ENCODE measurements around the gene DLGAP5. TPM values are rescaled to one million over a fixed set of nuclear protein-coding genes. Genes with fewer than 3 reads are reported as not detected.

DLGAP5 gene
- total and polyA plus RNA-seq, 2 of the 4 experiments (the other 2 are of a cell fraction): 14.9 to 19.0 TPM

- no peak for TF ChIP-seq RFX5 (IDR thresholded peaks at IDR 0.05; ENCODE audit: low read depth, low read length)
- TF ChIP-seq RAD21 (IDR thresholded peaks at IDR 0.05; ENCODE audit: low read length): no peak
- Histone ChIP-seq H3K27me3 (ENCODE audit: control insufficient read depth, insufficient read depth, low read length) (no peaks in the 10 kb centered on the region), H2BK5ac (ENCODE audit: low read depth, low read length, poor library complexity, severe bottlenecking) (no peak overlapping the region), H2AFZ (replicated peaks; ENCODE audit: low read length, poor library complexity) (no peak overlapping the region), H3K27ac (ENCODE audit: insufficient read depth, low read length) (no peak overlapping the region), H4K91ac (ENCODE audit: insufficient read depth, low read depth, low read length) (no peak overlapping the region), H3K9me1 (ENCODE audit: insufficient read depth, low read length) (no peaks in the 10 kb centered on the region), H3K4me3 (ENCODE audit: insufficient read depth, low read depth, low read length) (no peak overlapping the region), H3K23ac (ENCODE audit: low read depth, low read length) (no peak overlapping the region), H2BK120ac (ENCODE audit: low read depth, low read length) (no peak overlapping the region), H2AK9ac (replicated peaks; ENCODE audit: low read depth, low read length, poor library complexity) (no peak overlapping the region), H2AK5ac (ENCODE audit: low read depth, low read length) (no peak overlapping the region), H2BK15ac (ENCODE audit: low read depth, low read length) (no peak overlapping the region), H3K9ac (ENCODE audit: low read depth, low read length) (no peak overlapping the region), H3K4me1 (ENCODE audit: control insufficient read depth, insufficient read depth, low read length) (no peaks in the 10 kb centered on the region), H4K8ac (ENCODE audit: low read depth in 2 of 2, low read length in 2 of 2) (no peak overlapping the region), H3K9me3 (ENCODE audit: control insufficient read depth, insufficient read depth, low read length) (no peaks in the 10 kb centered on the region), H3K36me3 (ENCODE audit: control insufficient read depth, insufficient read depth, low read length) (no peaks in the 10 kb centered on the region), H3K18ac (ENCODE audit: low read depth, low read length) (no peak overlapping the region), H4K20me1 (ENCODE audit: insufficient read depth, low read length) (no peaks in the 10 kb centered on the region), H3K4ac (ENCODE audit: low read depth, low read length) (no peak overlapping the region), H2BK20ac (ENCODE audit: low read depth, low read length) (no peak overlapping the region), H3K14ac (replicated peaks; ENCODE audit: low read depth, low read length) (no peak overlapping the region), H3K56ac (ENCODE audit: extremely low read depth, insufficient read depth, low read length) (no peak overlapping the region), H3K4me2 (ENCODE audit: low read depth, low read length) (no peak overlapping the region), H4K5ac (ENCODE audit: low read depth, low read length) (no peak overlapping the region), H3K79me1 (ENCODE audit: low read depth in 1 of 2, low read length in 2 of 2) (no peaks in the 10 kb centered on the region)
- dilution Hi-C loops (cut with HindIII; ENCODE audit: low sequenced_read_pairs, unreplicated experiment) (no loop called here), intact Hi-C loops (cut with micrococcal nuclease) (loop anchor here (1.0 to 5.0 kb wide), 2 partner anchors 140 to 218 kb away; no protein-coding TSS in a partner anchor), in situ Hi-C loops (cut with MboI; ENCODE audit: low sequenced_read_pairs) (loop anchor here (5.0 kb wide), 1 partner anchor 220 kb away; no protein-coding TSS in a partner anchor)
- ChIA-PET POLR2A (ENCODE audit: unreplicated experiment) (no interaction called here), CTCF (interaction anchor here (0.7 kb wide), 1 partner anchor 11 kb away, joined by 3 read pairs; no protein-coding TSS in a partner anchor)
- no CpG with 5 or more reads among the region's 10 CpGs for WGBS, 2 experiments (ENCODE audit: extremely low coverage in 2 of 2, insufficient read length in 1 of 2)
- no TSS peak for BruUV-seq (replicated peaks)
- DNase-seq: no peak
- ATAC-seq (ENCODE audit: low read depth): no peak
These were observed 21.2 kb upstream of the DLGAP5 start for GRCh38 chr14:55212634-55213033.
